B cell (primary cell): ENCODE data around the gene NECTIN1.

Experiments
- CTCF ChIP-seq: fragments of 200-600 bp; IDR thresholded peaks from one replicate; pipeline ENCODE4 v1.8.0; 2022; ENCODE audit warnings: antibody characterized with exemption, mild to moderate bottlenecking
- EZH2 ChIP-seq: IDR thresholded peaks from 2 replicates; pipeline ENCODE4 v1.6.1; 2012; ENCODE audit warnings: borderline replicate concordance, low read depth, mild to moderate bottlenecking, moderate library complexity, low read length; ENCODE audit not compliant: insufficient read depth, poor library complexity, severe bottlenecking

GRCh38 chr11:119593346-119593745 is 135.7 kb downstream of the NECTIN1 start:
- TF ChIP-seq CTCF (no peak), EZH2 (no peak)
